HepG2 (cell line): Measurements from ENCODE around the gene CPE. TPM values are rescaled to one million over a fixed set of nuclear protein-coding genes. Genes with fewer than 3 reads are reported as not detected.

Source experiments
- ATAC-seq: fragments of 200-7000 bp; cut with Tn5 transposase; 3 replicates; pipeline ENCODE4 v1.9.1; 2020; ENCODE audit warnings: mild to moderate bottlenecking, moderate library complexity
- BruUV-seq: library from RNA; stranded (reverse); fragments of 400-500 nt; replicated peaks from 2 replicates; lab custom pipeline; 2021; lab: Mats Ljungman, UMichigan
- CTCF ChIA-PET: fragments of 300-600 bp; formaldehyde crosslinking; extraction: SDS; loops from one replicate; lab custom pipeline; 2021; ENCODE audit warnings: low total read pairs, inconsistent platforms, low intra/inter-chr PET ratio; lab: Yijun Ruan, JAX
- POLR2A ChIA-PET: fragments of 350-600 bp; sonication (Branson Sonifier 250); formaldehyde crosslinking; loops from one replicate; lab custom pipeline; 2020; ENCODE audit warnings: antibody characterized with exemption, inconsistent platforms; lab: Yijun Ruan, JAX
- DNase-seq: peaks from one replicate; pipeline ENCODE4 v3.0.0-alpha.2; 2015; ENCODE audit warnings: low spot score
- FAIRE-seq: peaks from 3 replicates; lab custom pipeline; 2011; peaks lifted over from hg19 to GRCh38; lab: Jason Lieb, UNC
- H2AFZ ChIP-seq: one replicate; pipeline ENCODE4 v1.6.1; 2011; ENCODE audit warnings: low read length, inconsistent platforms
- H3K27ac ChIP-seq: fragments of 300-600 bp; 3 replicates; pipeline ENCODE4 v1.8.0; 2011; ENCODE audit warnings: mixed run types, mild to moderate bottlenecking, mixed read lengths, low read length, inconsistent platforms; ENCODE audit not compliant: insufficient read depth; ENCODE audit errors: extremely low read length
- H3K27me3 ChIP-seq, 2 experiments: fragments of 200-600 bp in 1 of 2; 2 replicates in 1 of 2; 3 replicates in 1 of 2; pipeline versions ENCODE4 v1.6.0 to v1.8.0; 2011; ENCODE audit warnings: low read length in 2 of 2, mild to moderate bottlenecking in 2 of 2, moderate library complexity in 2 of 2, inconsistent platforms in 1 of 2; ENCODE audit not compliant: insufficient read depth in 2 of 2, control insufficient read depth in 1 of 2
- H3K36me3 ChIP-seq, 2 experiments: fragments of 200-600 bp in 1 of 2; replicated peaks in 1 of 2; 2 replicates in 1 of 2; 3 replicates in 1 of 2; pipeline versions ENCODE4 v1.5.1 to v1.8.0; 2011; ENCODE audit warnings: low read length in 2 of 2, inconsistent platforms in 1 of 2; ENCODE audit not compliant: insufficient read depth in 2 of 2, control insufficient read depth in 1 of 2
- H3K4me1 ChIP-seq: 2 replicates; pipeline ENCODE4 v1.5.1; 2012; ENCODE audit warnings: low read length, inconsistent platforms; ENCODE audit not compliant: insufficient read depth
- H3K4me2 ChIP-seq: 2 replicates; pipeline ENCODE4 v1.6.0; 2011; ENCODE audit warnings: low read depth, low read length, inconsistent platforms
- H3K4me3 ChIP-seq, 3 experiments: fragments of 200-600 bp in 1 of 3; sonication (generic), shearing (Covaris generic) in 1 of 3; replicated peaks in 1 of 3; 2 replicates each; pipeline ENCODE4 v1.5.1; 2011 to 2016; ENCODE audit warnings: low read length in 3 of 3, inconsistent platforms in 2 of 3, low read depth in 2 of 3, mild to moderate bottlenecking in 2 of 3, control low read depth in 1 of 3, mixed read lengths in 1 of 3; ENCODE audit not compliant: insufficient read depth in 1 of 3
- H3K79me2 ChIP-seq: one replicate; pipeline ENCODE4 v1.6.1; 2011; ENCODE audit warnings: low read length, inconsistent platforms; ENCODE audit not compliant: insufficient read depth
- H3K9ac ChIP-seq: 2 replicates; pipeline ENCODE4 v1.6.0; 2011; ENCODE audit warnings: mild to moderate bottlenecking, low read depth, low read length, inconsistent platforms; ENCODE audit not compliant: insufficient read depth
- H3K9me3 ChIP-seq: 2 replicates; pipeline ENCODE4 v1.5.1; 2012; ENCODE audit warnings: mild to moderate bottlenecking, low read length
- H4K20me1 ChIP-seq: 2 replicates; pipeline ENCODE4 v1.6.0; 2011; ENCODE audit warnings: inconsistent platforms, mild to moderate bottlenecking, low read length, moderate library complexity; ENCODE audit not compliant: insufficient read depth
- GPN1 ChIP-seq: sonication (generic); formaldehyde crosslinking; IDR thresholded peaks from 2 replicates; pipeline ENCODE4 v1.5.1; 2020; ENCODE audit warnings: missing genetic modification reagents, borderline replicate concordance
- KDM6A ChIP-seq: IDR thresholded peaks from 2 replicates; pipeline ENCODE4 v1.6.1; 2016; ENCODE audit warnings: low read depth
- NR2F1 ChIP-seq, 2 experiments: fragments of 450-650 bp in 1 of 2; formaldehyde crosslinking in 1 of 2; IDR thresholded peaks; 2 replicates each; pipeline versions ENCODE4 v1.5.0 to v1.6.1; 2016 to 2020; ENCODE audit warnings: mild to moderate bottlenecking in 1 of 2, missing compliant biosample characterization in 1 of 2, missing genetic modification reagents in 1 of 2, moderate library complexity in 1 of 2
- RBM22 ChIP-seq: fragments of 200-400 bp; formaldehyde crosslinking; optimal IDR thresholded peaks from 2 replicates; pipeline ENCODE3; 2017; ENCODE audit warnings: mild to moderate bottlenecking, low read length, moderate library complexity
- TOE1 ChIP-seq: sonication (generic); formaldehyde crosslinking; IDR thresholded peaks from 2 replicates; pipeline ENCODE4 v1.4.0; 2020; ENCODE audit warnings: mild to moderate bottlenecking, missing genetic modification reagents
- ZBTB21 ChIP-seq: sonication (generic); formaldehyde crosslinking; IDR thresholded peaks from 2 replicates; pipeline ENCODE4 v1.4.0; 2020; ENCODE audit warnings: missing genetic modification reagents
- ZFP37 ChIP-seq: sonication (generic); formaldehyde crosslinking; IDR thresholded peaks from 2 replicates; pipeline ENCODE4 v1.4.0; 2020; ENCODE audit warnings: missing genetic modification reagents, borderline replicate concordance
- ZNF44 ChIP-seq: sonication (generic); formaldehyde crosslinking; IDR thresholded peaks from 2 replicates; pipeline ENCODE4 v1.5.1; 2020; ENCODE audit warnings: mild to moderate bottlenecking, missing genetic modification reagents
- ZNF547 ChIP-seq: sonication (generic); formaldehyde crosslinking; IDR thresholded peaks from 2 replicates; pipeline ENCODE4 v1.5.1; 2020; ENCODE audit warnings: mild to moderate bottlenecking, missing genetic modification reagents
- ZNF562 ChIP-seq: sonication (generic); formaldehyde crosslinking; IDR thresholded peaks from 2 replicates; pipeline ENCODE4 v1.8.0; 2022; ENCODE audit warnings: missing genetic modification reagents, borderline replicate concordance
- ZNF607 ChIP-seq: sonication (generic); formaldehyde crosslinking; IDR thresholded peaks from 2 replicates; pipeline ENCODE4 v1.5.1; 2020; ENCODE audit warnings: missing genetic modification reagents, mild to moderate bottlenecking, borderline replicate concordance
- ZNF839 ChIP-seq: sonication (generic); formaldehyde crosslinking; IDR thresholded peaks from 2 replicates; pipeline ENCODE4 v1.4.0; 2020; ENCODE audit warnings: missing genetic modification reagents, mild to moderate bottlenecking, borderline replicate concordance
- ZNF891 ChIP-seq: sonication (generic); formaldehyde crosslinking; IDR thresholded peaks from 2 replicates; pipeline ENCODE4 v1.5.0; 2020; ENCODE audit warnings: mild to moderate bottlenecking, missing genetic modification reagents
- WGBS: methylation state at CpG from one replicate; pipeline ENCODE4 v1.1.6; 2017; ENCODE audit warnings: low lambda C conversion rate; 5-methylcytosine and 5-hydroxymethylcytosine counted together
- in situ Hi-C: cut with HindIII; loops from 2 replicates; pipeline ENCODE4 v1.10.0; 2017; ENCODE audit warnings: low pct_unique_long_range_greater_than_20kb; ENCODE audit not compliant: extremely low pct_ligation_motif_present
- intact Hi-C: fragments of 100-400 bp; cut with micrococcal nuclease; formaldehyde crosslinking; loops from one replicate; pipeline ENCODE4 v1.10.0; 2022; ENCODE audit not compliant: unreplicated experiment
- polyA plus RNA-seq, 8 experiments: library from polyadenylated mRNA; depleted of rRNA in 3 of 8; stranded (reverse) in 7 of 8; unstranded in 1 of 8; fragments of >200 nt; fragmentation: Illumina TruSeq in 4 of 8; extraction: Trizol in 4 of 8; gene quantifications; 2 replicates each; pipeline versions ENCODE4 v1.2.1 to v1.2.3, GENCODE V29; 2011 to 2016; ENCODE audit warnings: low read depth in 4 of 8, missing spikeins in 1 of 8, mixed read lengths in 1 of 8; ENCODE audit not compliant: insufficient read depth in 1 of 8
- total RNA-seq, 5 experiments: library from RNA; depleted of rRNA; stranded (reverse); fragments of >200 nt; fragmentation: Illumina TruSeq; extraction: Trizol; gene quantifications; 2 replicates each; pipeline ENCODE4 v1.2.3, GENCODE V29; 2016; ENCODE audit warnings: low read depth in 1 of 5
- TF ChIP-seq, protein P1 (sequence below): sonication (generic); formaldehyde crosslinking; IDR thresholded peaks from 2 replicates; pipeline ENCODE4 v1.5.0; 2020; ENCODE audit warnings: mild to moderate bottlenecking, missing genetic modification reagents, moderate library complexity
- TF ChIP-seq, protein P2 (sequence below): sonication (generic); formaldehyde crosslinking; IDR thresholded peaks from 2 replicates; pipeline ENCODE4 v1.4.0; 2020; ENCODE audit warnings: missing genetic modification reagents
- TF ChIP-seq, protein P3 (sequence below): sonication (generic); formaldehyde crosslinking; conservative IDR thresholded peaks from 2 replicates; pipeline ENCODE4 v1.8.1; 2023; ENCODE audit warnings: missing genetic modification reagents

CPE gene
- total and polyA plus RNA-seq, 2 of the 13 experiments (the other 11 are each of a cell fraction or from before 2014, with no cell fraction given) = 268 to 852 TPM

DNA sequence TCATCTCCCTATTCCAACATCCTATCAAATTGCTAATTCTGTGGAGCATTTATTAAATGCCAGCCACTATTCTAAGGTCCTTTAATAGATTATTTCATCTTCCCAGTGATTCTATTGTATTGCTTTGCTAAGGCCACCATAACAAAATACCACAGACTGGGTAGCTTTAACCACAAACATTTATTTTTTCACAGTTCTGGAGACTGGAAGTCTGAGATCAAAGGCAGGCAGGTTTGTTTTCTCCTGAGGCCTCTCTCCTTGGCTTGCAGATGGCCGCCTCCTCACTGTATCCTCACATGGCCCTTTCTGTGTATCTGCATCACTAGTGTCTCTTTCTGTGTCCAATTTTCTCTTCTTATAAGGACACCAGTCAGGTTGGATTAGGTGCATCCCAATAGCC is 64.5 kb downstream of the CPE start (continued):
- TF ChIP-seq NR2F1 (CRISPR knock-in tag; IDR thresholded peaks at IDR 0.05) (no peak), ZNF44 (CRISPR knock-in tag) (no peak), GPN1 (CRISPR knock-in tag) (no peak)
- TF ChIP-seq, protein P1, sequence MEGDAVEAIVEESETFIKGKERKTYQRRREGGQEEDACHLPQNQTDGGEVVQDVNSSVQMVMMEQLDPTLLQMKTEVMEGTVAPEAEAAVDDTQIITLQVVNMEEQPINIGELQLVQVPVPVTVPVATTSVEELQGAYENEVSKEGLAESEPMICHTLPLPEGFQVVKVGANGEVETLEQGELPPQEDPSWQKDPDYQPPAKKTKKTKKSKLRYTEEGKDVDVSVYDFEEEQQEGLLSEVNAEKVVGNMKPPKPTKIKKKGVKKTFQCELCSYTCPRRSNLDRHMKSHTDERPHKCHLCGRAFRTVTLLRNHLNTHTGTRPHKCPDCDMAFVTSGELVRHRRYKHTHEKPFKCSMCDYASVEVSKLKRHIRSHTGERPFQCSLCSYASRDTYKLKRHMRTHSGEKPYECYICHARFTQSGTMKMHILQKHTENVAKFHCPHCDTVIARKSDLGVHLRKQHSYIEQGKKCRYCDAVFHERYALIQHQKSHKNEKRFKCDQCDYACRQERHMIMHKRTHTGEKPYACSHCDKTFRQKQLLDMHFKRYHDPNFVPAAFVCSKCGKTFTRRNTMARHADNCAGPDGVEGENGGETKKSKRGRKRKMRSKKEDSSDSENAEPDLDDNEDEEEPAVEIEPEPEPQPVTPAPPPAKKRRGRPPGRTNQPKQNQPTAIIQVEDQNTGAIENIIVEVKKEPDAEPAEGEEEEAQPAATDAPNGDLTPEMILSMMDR (CRISPR knock-in tag) = no peak

DNA sequence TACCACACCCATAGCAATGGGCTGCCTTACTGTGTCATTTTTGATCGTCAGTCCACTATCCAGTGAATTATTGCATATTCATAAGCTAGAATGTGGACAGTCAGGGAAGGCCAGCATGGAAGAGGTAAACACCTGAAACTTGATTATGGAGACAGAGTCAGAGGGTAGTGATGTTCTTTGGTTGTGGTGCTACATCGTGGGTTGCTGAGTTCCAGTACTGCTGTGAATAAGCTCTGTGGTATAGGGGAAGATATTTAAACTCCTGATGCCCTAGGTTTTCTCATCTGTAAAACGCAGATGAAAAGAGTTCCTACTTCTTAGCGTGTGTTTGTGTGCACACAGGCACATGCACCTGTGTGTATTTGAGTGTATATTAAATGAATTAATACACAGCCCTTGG is 69.9 kb downstream of the CPE start:
- TF ChIP-seq ZNF607 (CRISPR knock-in tag) (no peak), TOE1 (CRISPR knock-in tag) (no peak), KDM6A (no peak), ZBTB21 (CRISPR knock-in tag) (no peak), ZFP37 (CRISPR knock-in tag) (no peak), ZNF562 (CRISPR knock-in tag) (no peak), ZNF839 (CRISPR knock-in tag) (no peak), RBM22 (no peak), ZNF547 (CRISPR knock-in tag) (no peak), ZNF891 (no peak)
- TF ChIP-seq, protein P2, sequence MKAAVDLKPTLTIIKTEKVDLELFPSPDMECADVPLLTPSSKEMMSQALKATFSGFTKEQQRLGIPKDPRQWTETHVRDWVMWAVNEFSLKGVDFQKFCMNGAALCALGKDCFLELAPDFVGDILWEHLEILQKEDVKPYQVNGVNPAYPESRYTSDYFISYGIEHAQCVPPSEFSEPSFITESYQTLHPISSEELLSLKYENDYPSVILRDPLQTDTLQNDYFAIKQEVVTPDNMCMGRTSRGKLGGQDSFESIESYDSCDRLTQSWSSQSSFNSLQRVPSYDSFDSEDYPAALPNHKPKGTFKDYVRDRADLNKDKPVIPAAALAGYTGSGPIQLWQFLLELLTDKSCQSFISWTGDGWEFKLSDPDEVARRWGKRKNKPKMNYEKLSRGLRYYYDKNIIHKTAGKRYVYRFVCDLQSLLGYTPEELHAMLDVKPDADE (CRISPR knock-in tag) = no peak
- TF ChIP-seq, protein P3, sequence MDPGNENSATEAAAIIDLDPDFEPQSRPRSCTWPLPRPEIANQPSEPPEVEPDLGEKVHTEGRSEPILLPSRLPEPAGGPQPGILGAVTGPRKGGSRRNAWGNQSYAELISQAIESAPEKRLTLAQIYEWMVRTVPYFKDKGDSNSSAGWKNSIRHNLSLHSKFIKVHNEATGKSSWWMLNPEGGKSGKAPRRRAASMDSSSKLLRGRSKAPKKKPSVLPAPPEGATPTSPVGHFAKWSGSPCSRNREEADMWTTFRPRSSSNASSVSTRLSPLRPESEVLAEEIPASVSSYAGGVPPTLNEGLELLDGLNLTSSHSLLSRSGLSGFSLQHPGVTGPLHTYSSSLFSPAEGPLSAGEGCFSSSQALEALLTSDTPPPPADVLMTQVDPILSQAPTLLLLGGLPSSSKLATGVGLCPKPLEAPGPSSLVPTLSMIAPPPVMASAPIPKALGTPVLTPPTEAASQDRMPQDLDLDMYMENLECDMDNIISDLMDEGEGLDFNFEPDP (CRISPR knock-in tag) = no peak
- TF ChIP-seq, all 625 proteins: peak for 0
- WGBS = 91% methylated on average over 4 of the region's 4 CpGs
- FAIRE-seq (no peak), DNase-seq (no peak), ATAC-seq (no peak)
- Histone ChIP-seq H4K20me1 (no peaks in the 10 kb centered on the region), H2AFZ (no peak overlapping the region), H3K79me2 (peaks cover 11% of the 10 kb centered on the region), H3K27me3 (no peaks in the 10 kb centered on the region), H3K4me2 (no peak overlapping the region), H3K9me3 (no peaks in the 10 kb centered on the region), H3K4me1 (no peaks in the 10 kb centered on the region), H3K4me3 (no peak overlapping the region), H3K9ac (no peak overlapping the region), H3K36me3 (no peaks in the 10 kb centered on the region; a peak in 1 of 5 replicates), H3K27ac (no peak overlapping the region)
- BruUV-seq = no TSS peak
- intact Hi-C loops = no loop called here
- CTCF ChIA-PET = no interaction called here
- in situ Hi-C loops = no loop called here
- POLR2A ChIA-PET = no interaction called here
